Measurements from ENCODE around the gene SIGLEC12. TPM values are rescaled to one million over a fixed set of nuclear protein-coding genes. Genes with fewer than 3 reads are reported as not detected.
A peak's percentile ranks its signal among the peaks of the same experiment; 100 is the strongest.
"Not testable (repeated sequence)": the region's sequence is repeated elsewhere in the genome, so short reads cannot be mapped to it uniquely, and the experiment has no call there.

The SIGLEC12 gene
- total and polyA plus RNA-seq, 9 of the 15 experiments (the other 6 are each of a cell fraction or from before 2014, with no cell fraction given): 0.08 to 1.3 (median 0.54) TPM

GRCh38 chr19:51448011-51448410 lies 53.6 kb downstream of the SIGLEC12 start:
- H3K9me1 ChIP-seq (ENCODE audit: control insufficient read depth, insufficient read depth, low read length): no peaks in the 10 kb centered on the region
- ChIA-PET CTCF (ENCODE audit: low intra/inter-chr PET ratio) (no interaction called here), POLR2A (no interaction called here)
- intact Hi-C loops (cut with micrococcal nuclease): no loop called here
- H3K4me1 ChIP-seq (replicated peaks in 1 of 2; ENCODE audit: control insufficient read depth in 2 of 2, insufficient read depth in 2 of 2, low read length in 2 of 2): peaks cover 14 to 23% of the 10 kb centered on the region in 2 experiments
- 81% methylated on average over 7 of the region's 7 CpGs for WGBS (ENCODE audit: insufficient coverage, low coverage, missing lambda C conversion rate)
- no peak for TF ChIP-seq NR2F6 (CRISPR knock-in tag; IDR thresholded peaks at IDR 0.05)
- no peak for TF ChIP-seq TFAP4 (CRISPR knock-in tag; IDR thresholded peaks at IDR 0.05; ENCODE audit: borderline replicate concordance)
- TF ChIP-seq SAFB2 (IDR thresholded peaks at IDR 0.05; ENCODE audit: borderline replicate concordance, low read depth, low read length, severe bottlenecking): no peak
- no peak for TF ChIP-seq ZNF707 (CRISPR knock-in tag; conservative IDR thresholded peaks at IDR 0.05)
- no peak for FAIRE-seq
- peak overlapping the region; percentile 35; the same call in 1 of the 2 replicates for H2AFZ ChIP-seq (ENCODE audit: low read depth, low read length)
- no peak overlapping the region for H3K4me3 ChIP-seq
- H3K79me2 ChIP-seq (ENCODE audit: control insufficient read depth, insufficient read depth, low read length): no peaks in the 10 kb centered on the region
- in situ Hi-C loops (cut with MboI): no loop called here
- 0 out of 2 replicates have a peak overlapping the region, but pooled peaks have one; percentile 60 for H3K4me2 ChIP-seq (ENCODE audit: insufficient read depth, low read length)
- H3K36me3 ChIP-seq (ENCODE audit: control insufficient read depth, insufficient read depth, low read length): no peaks in the 10 kb centered on the region
- no peak overlapping the region for H3K9ac ChIP-seq (ENCODE audit: insufficient read depth in 1 of 2, low read depth in 2 of 2, low read length in 2 of 2)
- H3K27me3 ChIP-seq (ENCODE audit: control insufficient read depth in 2 of 2, insufficient read depth in 2 of 2, low read length in 2 of 2): no peaks in the 10 kb centered on the region
- no peak overlapping the region for H3K27ac ChIP-seq (ENCODE audit: extremely low read depth, low read depth, low read length)
- ATAC-seq: no peak
- no peak for DNase-seq (ENCODE audit: extremely low read depth in 1 of 4, low spot score in 3 of 4)
- peaks cover 1% of the 10 kb centered on the region; the same call in 1 of the 2 replicates for H3K9me3 ChIP-seq (replicated peaks; ENCODE audit: control insufficient read depth, insufficient read depth, low read depth, low read length)
- H4K20me1 ChIP-seq (replicated peaks; ENCODE audit: control insufficient read depth, insufficient read depth, low read length): no peaks in the 10 kb centered on the region
- BruUV-seq (replicated peaks): no TSS peak

GRCh38 chr19:51447510-51447909 lies 54.1 kb downstream of the SIGLEC12 start:
- H3K4me2 ChIP-seq (ENCODE audit: insufficient read depth, low read length); H3K36me3 ChIP-seq (ENCODE audit: control insufficient read depth, insufficient read depth, low read length); DNase-seq (ENCODE audit: extremely low read depth in 1 of 4, low spot score in 3 of 4); H3K9me1 ChIP-seq (ENCODE audit: control insufficient read depth, insufficient read depth, low read length); H3K9me3 ChIP-seq (replicated peaks; ENCODE audit: control insufficient read depth, insufficient read depth, low read depth, low read length); intact Hi-C loops (cut with micrococcal nuclease); CTCF ChIA-PET (ENCODE audit: low intra/inter-chr PET ratio); H3K27ac ChIP-seq (ENCODE audit: extremely low read depth, low read depth, low read length); H2AFZ ChIP-seq (ENCODE audit: low read depth, low read length); in situ Hi-C loops (cut with MboI); POLR2A ChIA-PET; H4K20me1 ChIP-seq (replicated peaks; ENCODE audit: control insufficient read depth, insufficient read depth, low read length); FAIRE-seq; H3K27me3 ChIP-seq (ENCODE audit: control insufficient read depth in 2 of 2, insufficient read depth in 2 of 2, low read length in 2 of 2); ATAC-seq; H3K79me2 ChIP-seq (ENCODE audit: control insufficient read depth, insufficient read depth, low read length); H3K9ac ChIP-seq (ENCODE audit: insufficient read depth in 1 of 2, low read depth in 2 of 2, low read length in 2 of 2); BruUV-seq (replicated peaks); H3K4me3 ChIP-seq: not testable (repeated sequence)
- 70% methylated on average over 3 of the region's 3 CpGs for WGBS (ENCODE audit: insufficient coverage, low coverage, missing lambda C conversion rate)
- H3K4me1 ChIP-seq (replicated peaks in 1 of 2; ENCODE audit: control insufficient read depth in 2 of 2, insufficient read depth in 2 of 2, low read length in 2 of 2): peaks cover 14 to 25% of the 10 kb centered on the region in 2 experiments
- TF ChIP-seq ZNF316 (IDR thresholded peaks at IDR 0.05): peak; percentile 97
- peak; percentile 89 for TF ChIP-seq C11orf30 (IDR thresholded peaks at IDR 0.05; ENCODE audit: low read depth)
- peak; percentile 66; the same call in 1 of the 2 replicates for TF ChIP-seq CC2D1A (IDR thresholded peaks at IDR 0.05)
- peak; percentile 72 for TF ChIP-seq ASH1L (IDR thresholded peaks at IDR 0.05; ENCODE audit: borderline replicate concordance, low read depth, partially characterized antibody)
- TF ChIP-seq RBM25 (IDR thresholded peaks at IDR 0.05; ENCODE audit: low read depth, low read length, severe bottlenecking): peak; percentile 36
- 0 out of 2 replicates have a peak, but pooled peaks have one; percentile 70 for TF ChIP-seq CHAMP1 (IDR thresholded peaks at IDR 0.05)
- TF ChIP-seq MAFF (IDR thresholded peaks at IDR 0.05; ENCODE audit: low read length): peak; percentile 38; the same call in 1 of the 2 replicates
- TF ChIP-seq MAFK (IDR thresholded peaks at IDR 0.05; ENCODE audit: low read length): peak; percentile 42
- peak; percentile 19; the same call in 1 of the 2 replicates for TF ChIP-seq MBD2 (IDR thresholded peaks at IDR 0.05; ENCODE audit: borderline replicate concordance, low read depth)
- TF ChIP-seq MAFG (tag; conservative IDR thresholded peaks at IDR 0.05): peak; percentile 93
- TF ChIP-seq NFYB (IDR thresholded peaks at IDR 0.05; ENCODE audit: extremely low read depth, insufficient read length): peak; percentile 77

Data from K562 (cell line).